Body of pancreas (tissue), 4 donors: ENCODE results near the gene COL5A1.

ENCODE experiments used
- POLR2A ChIP-seq, 3 donors: fragments of 450-650 bp; IDR thresholded peaks; one replicate each; pipeline ENCODE4 v1.6.1; 2016; ENCODE audit warnings: antibody characterized with exemption in 3 of 3, mild to moderate bottlenecking in 2 of 3
- TF ChIP-seq, protein P1 (sequence below), 7 experiments: fragments of 450-650 bp in 4 of 7; fragments of 200-600 bp in 3 of 7; sonication (generic) in 3 of 7; IDR thresholded peaks; one replicate each; pipeline ENCODE4 v1.5.1; 2016 to 2019; ENCODE audit warnings: antibody characterized with exemption in 7 of 7

DNA sequence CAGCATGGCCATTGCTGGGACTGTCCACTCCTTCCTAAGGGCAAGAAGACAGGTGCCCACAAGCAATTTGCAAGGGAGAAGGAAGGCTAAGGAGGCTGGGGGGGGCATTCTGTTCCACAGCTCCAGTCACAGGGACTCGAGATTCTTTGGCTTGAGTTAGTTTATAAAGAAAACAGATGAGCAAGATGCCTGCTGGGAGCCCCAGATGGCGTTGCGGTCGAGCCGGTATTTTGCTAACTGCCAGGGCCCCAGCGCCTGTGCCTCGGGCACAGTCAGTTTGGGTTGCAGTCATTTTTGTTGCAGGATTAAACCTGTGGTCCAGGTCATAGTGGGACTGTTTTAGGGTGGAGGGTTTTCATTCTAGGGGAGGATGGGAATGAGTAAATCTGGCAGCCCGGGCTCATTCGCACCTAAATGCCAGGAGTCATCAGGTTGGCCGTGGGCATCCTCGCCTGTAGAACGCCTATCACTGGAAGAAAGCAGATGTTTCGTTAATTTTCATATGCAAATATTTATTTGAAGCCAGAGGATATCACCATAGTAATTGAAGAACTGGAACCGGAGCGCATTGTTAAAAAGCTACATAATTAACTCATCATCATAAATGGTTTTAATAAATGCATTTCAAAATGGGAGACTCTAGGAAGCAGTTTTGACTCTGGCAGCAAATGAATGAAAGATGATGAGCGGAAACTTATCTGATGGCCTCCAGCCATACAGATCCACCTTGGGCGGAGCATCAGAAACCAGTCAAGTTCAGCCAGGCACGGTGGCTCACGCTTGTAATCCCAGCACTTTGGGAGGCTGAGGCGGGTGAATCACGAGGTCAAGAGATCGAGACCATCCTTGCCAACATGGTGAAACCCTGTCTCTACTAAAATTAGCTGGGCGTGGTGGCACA, 151.9 kb downstream of the COL5A1 start:
- TF ChIP-seq, protein P1, sequence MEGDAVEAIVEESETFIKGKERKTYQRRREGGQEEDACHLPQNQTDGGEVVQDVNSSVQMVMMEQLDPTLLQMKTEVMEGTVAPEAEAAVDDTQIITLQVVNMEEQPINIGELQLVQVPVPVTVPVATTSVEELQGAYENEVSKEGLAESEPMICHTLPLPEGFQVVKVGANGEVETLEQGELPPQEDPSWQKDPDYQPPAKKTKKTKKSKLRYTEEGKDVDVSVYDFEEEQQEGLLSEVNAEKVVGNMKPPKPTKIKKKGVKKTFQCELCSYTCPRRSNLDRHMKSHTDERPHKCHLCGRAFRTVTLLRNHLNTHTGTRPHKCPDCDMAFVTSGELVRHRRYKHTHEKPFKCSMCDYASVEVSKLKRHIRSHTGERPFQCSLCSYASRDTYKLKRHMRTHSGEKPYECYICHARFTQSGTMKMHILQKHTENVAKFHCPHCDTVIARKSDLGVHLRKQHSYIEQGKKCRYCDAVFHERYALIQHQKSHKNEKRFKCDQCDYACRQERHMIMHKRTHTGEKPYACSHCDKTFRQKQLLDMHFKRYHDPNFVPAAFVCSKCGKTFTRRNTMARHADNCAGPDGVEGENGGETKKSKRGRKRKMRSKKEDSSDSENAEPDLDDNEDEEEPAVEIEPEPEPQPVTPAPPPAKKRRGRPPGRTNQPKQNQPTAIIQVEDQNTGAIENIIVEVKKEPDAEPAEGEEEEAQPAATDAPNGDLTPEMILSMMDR (IDR thresholded peaks at IDR 0.05), result no peak
- TF ChIP-seq POLR2A (IDR thresholded peaks at IDR 0.05), result no peak
